GM12874 (cell line): ENCODE measurements around the gene ASPG.

Experiments used
- TF ChIP-seq, protein P1 (sequence below): IDR thresholded peaks from 2 replicates; pipeline ENCODE4 v1.5.1; 2011; ENCODE audit warnings: low read depth, mild to moderate bottlenecking, control low read depth, low read length, moderate library complexity; ENCODE audit not compliant: insufficient read depth

Gene ASPG

DNA sequence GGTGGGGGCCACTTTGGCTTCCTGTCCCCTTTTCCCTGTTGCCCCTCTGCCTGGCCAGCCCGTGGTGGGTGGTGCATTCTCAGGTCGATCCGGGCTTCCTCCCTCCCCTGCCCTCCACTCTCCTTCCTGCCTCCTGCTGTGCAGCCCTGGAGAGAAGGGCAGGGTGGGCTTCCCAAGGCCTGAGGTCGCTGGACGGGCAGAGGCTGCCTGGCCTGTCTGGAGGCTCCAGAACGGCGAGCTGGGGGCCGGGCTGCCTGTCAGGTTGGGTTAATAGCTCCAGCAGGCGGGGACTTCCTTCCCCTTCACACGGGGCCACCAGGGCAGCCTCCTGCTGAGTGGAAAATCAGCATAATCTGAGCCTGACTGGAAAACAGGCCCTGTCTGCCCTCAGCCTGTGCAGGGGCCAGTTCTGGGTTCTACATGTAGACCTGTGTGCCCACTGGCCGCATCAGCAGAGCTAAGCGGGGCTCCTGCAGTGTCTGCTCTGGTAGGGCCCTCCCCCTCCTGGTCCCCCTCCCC, 64.2 kb downstream of the ASPG start:
- TF ChIP-seq, protein P1, sequence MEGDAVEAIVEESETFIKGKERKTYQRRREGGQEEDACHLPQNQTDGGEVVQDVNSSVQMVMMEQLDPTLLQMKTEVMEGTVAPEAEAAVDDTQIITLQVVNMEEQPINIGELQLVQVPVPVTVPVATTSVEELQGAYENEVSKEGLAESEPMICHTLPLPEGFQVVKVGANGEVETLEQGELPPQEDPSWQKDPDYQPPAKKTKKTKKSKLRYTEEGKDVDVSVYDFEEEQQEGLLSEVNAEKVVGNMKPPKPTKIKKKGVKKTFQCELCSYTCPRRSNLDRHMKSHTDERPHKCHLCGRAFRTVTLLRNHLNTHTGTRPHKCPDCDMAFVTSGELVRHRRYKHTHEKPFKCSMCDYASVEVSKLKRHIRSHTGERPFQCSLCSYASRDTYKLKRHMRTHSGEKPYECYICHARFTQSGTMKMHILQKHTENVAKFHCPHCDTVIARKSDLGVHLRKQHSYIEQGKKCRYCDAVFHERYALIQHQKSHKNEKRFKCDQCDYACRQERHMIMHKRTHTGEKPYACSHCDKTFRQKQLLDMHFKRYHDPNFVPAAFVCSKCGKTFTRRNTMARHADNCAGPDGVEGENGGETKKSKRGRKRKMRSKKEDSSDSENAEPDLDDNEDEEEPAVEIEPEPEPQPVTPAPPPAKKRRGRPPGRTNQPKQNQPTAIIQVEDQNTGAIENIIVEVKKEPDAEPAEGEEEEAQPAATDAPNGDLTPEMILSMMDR, result no peak

DNA sequence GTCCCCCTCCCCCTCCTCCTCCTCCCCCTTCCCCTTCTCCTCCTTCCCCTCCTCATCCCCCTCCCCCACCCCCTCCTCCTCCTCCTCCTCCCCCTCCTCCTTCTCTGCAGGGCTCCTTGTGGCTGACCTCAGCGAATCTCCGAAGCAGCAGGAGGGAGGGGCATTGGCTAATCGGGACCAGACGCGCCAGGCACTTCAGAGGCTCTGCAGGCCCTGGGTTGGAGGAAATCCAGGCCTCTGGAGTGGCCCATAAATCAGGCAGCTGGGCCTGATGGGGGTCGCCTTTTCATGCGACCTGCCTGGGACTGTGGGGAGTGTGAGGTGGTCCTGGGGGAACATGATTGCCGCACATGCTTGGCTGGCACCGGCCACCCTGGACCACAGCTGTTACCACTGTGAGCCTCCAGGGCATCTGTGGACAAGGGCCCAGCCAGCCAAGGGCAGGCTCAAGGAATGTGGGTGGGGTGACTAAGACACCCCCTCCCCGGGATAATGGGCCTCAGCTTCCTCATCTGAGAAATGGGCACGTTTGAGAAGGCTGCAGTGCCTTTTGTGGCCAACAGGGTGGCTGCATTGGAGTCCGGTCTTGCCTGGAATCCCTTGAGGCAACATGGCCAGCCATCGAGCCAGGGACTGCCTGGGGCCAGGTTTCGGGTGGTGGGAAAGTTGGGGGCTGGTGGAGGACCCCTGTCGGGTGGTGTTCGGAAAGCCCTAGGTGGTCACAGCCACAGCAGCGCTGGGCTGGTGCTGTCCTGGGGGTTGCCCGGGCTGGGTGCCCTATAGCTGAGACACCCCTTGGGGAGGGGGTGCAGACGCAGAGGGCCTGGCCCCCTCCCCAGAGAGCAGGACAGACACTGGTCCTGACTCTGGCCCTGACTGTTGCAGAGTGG, 64.9 kb downstream of the ASPG start:
- TF ChIP-seq, protein P1, result peak; percentile 66

DNA sequence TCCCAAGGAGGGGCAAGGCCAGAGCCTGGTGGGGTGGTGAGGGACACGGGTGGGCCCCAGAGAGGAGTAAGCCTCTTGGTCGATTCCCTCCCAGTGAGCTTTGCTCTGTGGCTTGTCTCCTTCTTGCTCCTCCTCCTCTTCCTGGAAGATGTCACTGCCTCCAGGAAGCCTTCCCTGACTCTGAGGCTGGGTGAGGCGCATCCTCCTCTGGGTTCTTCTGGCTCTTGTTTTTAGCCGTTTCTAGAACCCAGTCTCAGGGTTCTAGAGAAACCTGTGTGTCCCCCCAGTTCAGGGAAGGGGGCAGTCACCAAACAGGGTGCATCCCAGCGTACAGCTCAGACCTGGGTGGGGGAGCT, 65.5 kb downstream of the ASPG start:
- TF ChIP-seq, protein P1, result no peak

DNA sequence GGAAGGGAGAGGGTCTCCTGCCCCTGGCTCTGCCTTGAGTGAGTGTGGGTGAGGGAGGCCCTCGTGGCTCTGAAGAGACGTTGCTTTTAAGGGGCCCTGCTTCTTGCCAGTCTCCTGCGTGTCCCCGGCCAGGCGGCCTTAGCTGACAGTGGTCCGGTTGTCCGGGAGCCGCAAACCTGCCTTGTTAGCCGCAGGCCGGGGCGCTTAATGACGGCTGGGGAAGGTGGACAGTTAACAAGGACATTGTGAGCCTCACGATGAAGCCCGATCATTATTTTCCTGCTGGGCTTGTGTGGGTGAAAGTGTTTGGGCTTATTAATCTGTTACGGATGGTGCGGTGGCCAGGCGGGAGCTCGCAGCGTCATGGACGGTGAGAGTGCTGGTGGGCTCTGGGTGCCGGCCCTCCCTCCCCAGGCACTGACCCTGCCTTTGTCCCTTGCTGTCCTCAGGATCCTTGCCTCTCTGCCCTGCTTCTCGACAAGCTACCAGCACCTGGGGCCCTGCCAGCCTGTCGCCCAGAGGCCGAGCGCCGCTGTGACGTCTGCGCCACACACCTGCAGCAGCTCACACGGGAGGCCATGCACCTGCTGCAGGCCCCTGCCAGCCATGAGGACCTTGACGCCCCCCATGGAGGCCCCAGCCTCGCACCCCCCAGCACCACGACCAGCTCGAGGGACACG, 66.2 kb downstream of the ASPG start:
- TF ChIP-seq, protein P1, result no peak

DNA sequence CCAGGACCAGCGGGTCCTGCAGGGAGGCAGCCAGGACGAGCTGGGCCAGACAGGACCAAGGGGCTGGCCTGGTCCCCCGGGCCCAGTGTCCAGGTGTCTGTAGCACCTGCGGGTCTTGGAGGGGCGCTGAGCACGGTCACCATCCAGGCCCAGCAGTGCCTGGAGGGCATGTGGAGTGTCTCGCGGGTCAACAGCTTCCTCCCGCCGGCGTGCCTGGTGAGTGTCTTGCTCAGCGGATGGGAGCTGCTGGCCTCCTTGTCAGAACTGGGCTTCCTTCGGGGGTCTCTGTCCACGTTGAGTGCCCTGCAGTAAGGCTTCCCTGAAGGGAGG, 66.7 kb downstream of the ASPG start:
- TF ChIP-seq, protein P1, result no peak

DNA sequence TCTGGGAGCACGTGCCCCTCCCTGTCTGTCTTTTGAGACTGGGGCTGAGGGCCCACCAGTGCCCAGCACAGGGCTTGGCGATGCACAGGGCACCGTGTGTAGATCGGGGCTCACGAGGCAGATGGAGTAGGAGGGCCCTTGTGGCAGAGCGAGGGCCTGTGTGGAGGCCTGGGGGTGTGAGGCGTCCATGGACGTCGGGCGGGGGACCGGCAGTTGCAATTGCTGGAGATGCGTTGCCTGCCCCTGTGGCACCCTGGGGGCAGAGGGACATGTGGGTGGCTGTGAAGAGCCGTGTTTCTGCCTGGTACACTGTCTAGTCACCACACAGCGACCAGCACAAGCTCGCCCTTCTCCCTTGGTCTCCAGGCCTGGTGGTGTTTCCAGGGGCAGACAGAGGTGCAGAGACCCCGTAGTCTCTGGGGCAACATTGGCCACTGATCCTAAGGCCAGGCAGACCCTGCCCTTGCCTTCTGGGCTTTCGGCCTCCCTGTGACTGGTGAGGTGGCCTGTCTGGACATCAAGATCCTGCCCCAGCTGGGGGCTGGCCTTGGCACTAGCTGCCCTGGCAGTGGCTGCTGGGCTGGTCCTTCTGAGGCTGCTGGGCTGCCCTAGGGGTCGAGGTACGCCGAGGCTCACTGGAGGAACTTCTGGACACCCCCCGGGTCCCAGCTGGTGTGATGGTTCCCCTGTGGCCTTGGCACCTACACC, 67.3 kb downstream of the ASPG start:
- TF ChIP-seq, protein P1, result no peak

DNA sequence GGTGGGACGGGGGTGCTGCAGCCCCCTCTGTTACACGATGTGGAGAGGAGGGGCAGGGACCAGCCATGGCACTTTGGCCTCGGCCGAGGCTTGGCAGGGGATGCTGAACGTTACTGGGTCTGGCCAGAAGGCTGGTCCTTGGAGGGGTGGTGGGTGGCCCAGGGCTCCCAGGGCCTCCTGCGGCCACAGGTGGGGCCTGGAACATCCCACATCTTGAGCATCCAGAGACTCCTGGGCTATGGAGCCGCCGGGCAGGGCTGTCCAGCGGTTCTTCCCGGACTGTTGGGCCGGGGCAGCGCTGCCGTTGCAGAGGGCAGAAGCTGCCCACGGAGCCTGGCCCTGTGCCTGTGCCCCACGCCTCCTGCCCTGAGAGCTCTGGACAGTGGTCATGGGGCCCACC, 68.7 kb downstream of the ASPG start:
- TF ChIP-seq, protein P1, result no peak
